Colonic mucosa (tissue), 4 donors: ENCODE measurements around the gene STARD5. TPM values are rescaled to one million over a fixed set of nuclear protein-coding genes. Genes with fewer than 3 reads are reported as not detected.

Experiments used
- DNase-seq: peaks from one replicate; pipeline ENCODE4 v3.0.0-alpha.2; 2020
- H3K27ac ChIP-seq: fragments of 200-600 bp; one replicate; pipeline ENCODE4 v1.8.0; 2021
- H3K27me3 ChIP-seq: fragments of 200-600 bp; one replicate; pipeline ENCODE4 v1.8.0; 2021
- H3K36me3 ChIP-seq: fragments of 200-600 bp; one replicate; pipeline ENCODE4 v1.8.0; 2021
- H3K4me1 ChIP-seq: fragments of 200-600 bp; one replicate; pipeline ENCODE4 v1.8.0; 2021; ENCODE audit warnings: mild to moderate bottlenecking
- H3K4me3 ChIP-seq: fragments of 200-600 bp; one replicate; pipeline ENCODE4 v1.8.0; 2021
- H3K9ac ChIP-seq, 2 donors: one replicate each; pipeline ENCODE4 v1.7.0; 2013; ENCODE audit warnings: control low read depth in 2 of 2, low read depth in 2 of 2, low read length in 2 of 2
- H3K9me3 ChIP-seq: fragments of 200-600 bp; one replicate; pipeline ENCODE4 v1.8.0; 2021
- intact Hi-C: fragments of 100-400 bp; cut with DNase I; formaldehyde crosslinking; loops from one replicate; pipeline ENCODE4 v1.14.1; 2022
- total RNA-seq, 2 donors: library from RNA; stranded (reverse); fragmentation: NEBNext Ultra II Directional in 1 of 2; extraction: Animal tissue kit (Norgen Biotek cat#: 25700) in 1 of 2; gene quantifications; one replicate each; pipeline ENCODE4 v1.2.1, GENCODE V29; 2021
- TF ChIP-seq, protein P1 (sequence below): fragments of 200-600 bp; IDR thresholded peaks from one replicate; pipeline ENCODE4 v1.8.0; 2022; ENCODE audit warnings: antibody characterized with exemption, mild to moderate bottlenecking
- donor health status: healthy.
- donor health status: DM: no; HTN: no; CAD: no.
- donor health status: DM: no; HTN: no; CAD: no.

The STARD5 gene
- total RNA-seq, 2 donors from 2014 or later, result 34.7 to 38.7 TPM

DNA sequence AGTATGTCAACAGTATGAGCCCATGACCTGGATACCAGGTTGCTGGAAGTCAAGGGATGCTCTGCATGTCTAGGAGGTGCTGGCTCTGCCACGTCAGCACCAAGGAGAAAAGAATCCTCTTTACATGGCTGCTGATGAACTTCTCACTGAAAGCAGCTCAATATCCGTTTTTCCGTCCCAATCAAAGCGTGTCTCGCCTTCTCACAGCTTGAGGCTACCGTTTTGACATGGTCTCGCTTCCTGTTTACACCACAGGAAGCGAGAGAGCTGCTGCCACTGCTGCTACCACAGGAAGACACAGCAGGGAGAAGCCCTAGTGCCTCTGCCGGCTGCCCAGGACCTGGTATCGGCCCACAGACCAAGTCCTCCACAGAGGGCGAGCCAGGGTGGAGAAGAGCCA, 27.3 kb downstream of the STARD5 start:
- Histone ChIP-seq H3K27me3 (no peaks in the 10 kb centered on the region), H3K36me3 (no peaks in the 10 kb centered on the region), H3K4me3 (peak overlapping the region; percentile 35), H3K4me1 (no peaks in the 10 kb centered on the region), H3K9ac (peak overlapping the region; percentile 41 to 65), H3K27ac (peak overlapping the region; percentile 71), H3K9me3 (no peaks in the 10 kb centered on the region)
- peak; percentile 49 for DNase-seq
- TF ChIP-seq, protein P1, sequence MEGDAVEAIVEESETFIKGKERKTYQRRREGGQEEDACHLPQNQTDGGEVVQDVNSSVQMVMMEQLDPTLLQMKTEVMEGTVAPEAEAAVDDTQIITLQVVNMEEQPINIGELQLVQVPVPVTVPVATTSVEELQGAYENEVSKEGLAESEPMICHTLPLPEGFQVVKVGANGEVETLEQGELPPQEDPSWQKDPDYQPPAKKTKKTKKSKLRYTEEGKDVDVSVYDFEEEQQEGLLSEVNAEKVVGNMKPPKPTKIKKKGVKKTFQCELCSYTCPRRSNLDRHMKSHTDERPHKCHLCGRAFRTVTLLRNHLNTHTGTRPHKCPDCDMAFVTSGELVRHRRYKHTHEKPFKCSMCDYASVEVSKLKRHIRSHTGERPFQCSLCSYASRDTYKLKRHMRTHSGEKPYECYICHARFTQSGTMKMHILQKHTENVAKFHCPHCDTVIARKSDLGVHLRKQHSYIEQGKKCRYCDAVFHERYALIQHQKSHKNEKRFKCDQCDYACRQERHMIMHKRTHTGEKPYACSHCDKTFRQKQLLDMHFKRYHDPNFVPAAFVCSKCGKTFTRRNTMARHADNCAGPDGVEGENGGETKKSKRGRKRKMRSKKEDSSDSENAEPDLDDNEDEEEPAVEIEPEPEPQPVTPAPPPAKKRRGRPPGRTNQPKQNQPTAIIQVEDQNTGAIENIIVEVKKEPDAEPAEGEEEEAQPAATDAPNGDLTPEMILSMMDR, result no peak
- intact Hi-C loops, result no loop called here

DNA sequence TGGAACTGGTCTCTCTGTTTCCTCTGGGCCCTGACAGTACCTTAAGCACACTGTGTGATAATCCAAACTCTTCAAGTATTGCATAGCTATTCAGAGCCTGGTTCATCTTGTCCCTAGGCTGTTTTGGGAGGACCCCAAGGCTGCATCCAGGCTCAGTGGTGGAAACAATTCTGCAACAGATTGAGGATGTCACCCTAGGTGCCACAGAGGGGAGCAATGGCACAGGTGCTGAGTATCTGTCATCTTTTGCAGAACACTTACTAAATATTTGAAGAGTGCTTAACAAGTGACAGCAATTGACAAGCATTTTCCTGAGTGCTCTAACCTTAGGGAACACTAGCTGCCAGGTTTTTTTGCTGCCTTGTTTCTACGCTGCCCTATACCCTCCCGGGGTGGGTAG, 27.8 kb downstream of the STARD5 start:
- intact Hi-C loops, result no loop called here
- DNase-seq, result no peak
- no peaks in the 10 kb centered on the region for H3K27me3 ChIP-seq

GRCh38 chr15:81295486-81296121, 28.3 kb downstream of the STARD5 start:
- H3K27me3 ChIP-seq, result no peaks in the 10 kb centered on the region
- H3K27ac ChIP-seq, result peak overlapping the region; percentile 71
- no peak for DNase-seq
- no peak overlapping the region for H3K4me3 ChIP-seq
- intact Hi-C loops, result no loop called here
- H3K4me1 ChIP-seq, result no peaks in the 10 kb centered on the region
- TF ChIP-seq, protein P1, result no peak
- H3K9ac ChIP-seq, result peak overlapping the region in 1 of 2 donors; percentile 65
- H3K9me3 ChIP-seq, result no peaks in the 10 kb centered on the region
- no peaks in the 10 kb centered on the region for H3K36me3 ChIP-seq

More for the DNA sequence above, 27.8 kb downstream of the STARD5 start:
- Histone ChIP-seq H3K4me1 (no peaks in the 10 kb centered on the region), H3K36me3 (no peaks in the 10 kb centered on the region), H3K9me3 (no peaks in the 10 kb centered on the region), H3K9ac (peak overlapping the region; percentile 41 to 65), H3K4me3 (no peak overlapping the region), H3K27ac (peak overlapping the region; percentile 71)
- TF ChIP-seq, protein P1, result no peak

DNA sequence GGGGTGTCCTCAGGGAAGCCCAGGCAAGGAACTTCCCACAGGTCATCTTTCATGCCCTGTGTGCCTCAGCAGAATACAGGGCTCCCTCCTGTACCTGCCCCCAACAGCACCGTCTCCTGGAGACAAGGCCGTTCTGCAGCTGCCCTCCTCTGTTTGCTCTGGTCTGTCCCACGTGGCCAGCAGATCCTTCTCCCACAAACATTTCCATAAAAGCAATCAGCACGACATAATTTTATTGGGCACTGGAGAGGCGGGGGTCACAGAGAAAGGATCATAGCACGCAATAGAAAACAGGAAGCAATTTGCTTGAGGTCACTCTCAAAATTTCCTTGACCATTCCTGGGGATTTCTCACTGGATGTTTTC, 29.4 kb downstream of the STARD5 start:
- intact Hi-C loops, result no loop called here
- Histone ChIP-seq H3K9me3 (no peaks in the 10 kb centered on the region), H3K27me3 (no peaks in the 10 kb centered on the region), H3K36me3 (no peaks in the 10 kb centered on the region), H3K4me3 (no peak overlapping the region), H3K9ac (peak overlapping the region in 1 of 2 donors; percentile 48), H3K27ac (peak overlapping the region; percentile 71), H3K4me1 (no peaks in the 10 kb centered on the region)
- TF ChIP-seq, protein P1, result no peak
- no peak for DNase-seq

DNA sequence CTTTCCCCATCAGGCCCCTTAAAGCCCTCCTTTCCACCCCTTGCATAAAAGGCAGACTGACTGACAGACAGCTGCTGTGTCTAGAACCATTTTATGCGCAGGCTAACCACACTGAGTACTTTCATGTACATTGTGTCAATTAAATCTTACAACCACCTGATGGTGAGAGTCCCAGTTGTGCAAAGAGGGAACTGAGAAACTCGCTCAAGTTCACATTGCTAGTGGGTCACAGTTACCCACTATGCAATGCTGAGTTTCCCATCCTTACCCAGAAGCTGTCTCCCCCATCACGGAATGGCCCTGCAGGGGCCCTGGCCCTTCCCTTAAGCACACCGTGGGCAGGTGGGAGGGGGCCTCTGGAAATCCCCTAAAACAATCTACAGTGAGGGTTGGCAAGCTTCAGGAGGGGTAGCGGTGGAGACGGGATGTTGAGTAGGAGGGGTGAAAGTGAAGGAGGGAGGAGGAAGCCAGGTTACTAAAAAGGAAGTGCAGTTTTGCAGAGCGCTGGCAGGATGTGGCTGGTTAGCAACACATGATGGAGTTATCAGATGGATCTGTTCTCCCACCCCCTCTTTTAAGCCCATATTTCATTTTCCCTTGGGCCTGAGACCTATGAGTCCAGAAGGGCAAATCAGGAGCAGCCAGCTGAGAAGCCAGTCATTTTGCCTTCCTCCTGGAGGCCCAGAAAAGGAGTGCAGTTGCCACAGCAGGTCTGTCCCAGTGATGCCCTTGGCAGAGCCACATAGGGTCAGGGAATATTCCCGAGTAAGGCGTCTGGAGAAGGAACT, 30.0 kb downstream of the STARD5 start:
- Histone ChIP-seq H3K4me1 (no peaks in the 10 kb centered on the region), H3K9ac (peak overlapping the region in 1 of 2 donors; percentile 61), H3K4me3 (no peak overlapping the region), H3K36me3 (no peaks in the 10 kb centered on the region), H3K27me3 (no peaks in the 10 kb centered on the region), H3K9me3 (no peaks in the 10 kb centered on the region), H3K27ac (peak overlapping the region; percentile 71)
- intact Hi-C loops, result no loop called here
- no peak for DNase-seq
- TF ChIP-seq, protein P1, result no peak
